ENCODE data around the gene NFIC.

The NFIC gene

GRCh38 chr19:3343619-3344502 is 22.5 kb upstream of the NFIC start:
- no peak for TF ChIP-seq CTCF (IDR thresholded peaks at IDR 0.05; ENCODE audit: low read depth, low read length)
- no peak for TF ChIP-seq POLR2A (IDR thresholded peaks at IDR 0.05; ENCODE audit: extremely low read depth, insufficient read length)
- peak; percentile 73 for TF ChIP-seq MAX (IDR thresholded peaks at IDR 0.05; ENCODE audit: low read depth, low read length)
- peak; percentile 84 for TF ChIP-seq MYC (IDR thresholded peaks at IDR 0.05; ENCODE audit: low read depth, low read length)
- no peak overlapping the region for H3K4me3 ChIP-seq (ENCODE audit: low read depth, low read length)
- peak; percentile 93 for DNase-seq (ENCODE audit: low read depth)

- DNase-seq (ENCODE audit: low read depth): no peak
- TF ChIP-seq MAX (IDR thresholded peaks at IDR 0.05; ENCODE audit: low read depth, low read length) (no peak), CTCF (IDR thresholded peaks at IDR 0.05; ENCODE audit: low read depth, low read length) (no peak), POLR2A (IDR thresholded peaks at IDR 0.05; ENCODE audit: extremely low read depth, insufficient read length) (no peak), MYC (IDR thresholded peaks at IDR 0.05; ENCODE audit: low read depth, low read length) (no peak)
- H3K4me3 ChIP-seq (ENCODE audit: low read depth, low read length): no peak overlapping the region
Observed at GRCh38 chr19:3344608-3345598, 21.5 kb upstream of the NFIC start.

- no peak for DNase-seq (ENCODE audit: low read depth)
- TF ChIP-seq MAX (IDR thresholded peaks at IDR 0.05; ENCODE audit: low read depth, low read length) (no peak), CTCF (IDR thresholded peaks at IDR 0.05; ENCODE audit: low read depth, low read length) (no peak), MYC (IDR thresholded peaks at IDR 0.05; ENCODE audit: low read depth, low read length) (no peak), POLR2A (IDR thresholded peaks at IDR 0.05; ENCODE audit: extremely low read depth, insufficient read length) (no peak)
- H3K4me3 ChIP-seq (ENCODE audit: low read depth, low read length): no peak overlapping the region
Observed at GRCh38 chr19:3345850-3346460, 20.4 kb upstream of the NFIC start.

DNA sequence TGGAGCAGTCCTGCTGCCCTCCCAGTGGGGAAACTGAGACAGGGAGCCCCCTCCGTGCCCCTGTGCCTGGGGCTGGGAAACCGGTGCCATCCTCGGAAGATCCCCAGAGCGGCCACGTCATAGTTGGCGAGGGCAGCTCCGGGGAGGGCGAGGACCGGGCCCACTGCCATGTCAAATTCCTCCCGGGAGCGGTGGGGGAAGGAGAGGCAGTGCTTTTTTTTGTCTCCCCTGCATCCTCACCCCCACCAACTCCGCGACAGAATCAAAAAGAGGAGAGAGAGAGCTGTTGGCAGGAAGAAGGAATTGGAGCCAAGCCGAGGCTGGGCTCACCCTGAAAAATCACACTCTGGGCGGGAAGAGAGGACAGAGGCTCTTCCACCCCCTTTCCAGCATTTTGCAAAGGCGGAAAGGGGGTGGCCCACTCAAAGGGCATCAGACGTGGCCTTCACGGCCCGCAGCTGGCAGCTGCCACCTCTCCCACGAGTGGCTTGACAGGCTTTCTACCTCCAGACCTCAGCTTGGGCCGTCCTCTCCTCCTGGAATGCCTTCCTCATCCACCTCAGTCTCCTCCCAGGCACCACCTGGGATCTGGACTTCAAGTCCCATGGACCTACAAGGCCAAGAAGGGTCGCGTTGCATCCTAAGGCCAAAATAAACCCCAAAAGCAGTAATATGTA is 19.6 kb upstream of the NFIC start:
- no peak for DNase-seq (ENCODE audit: low read depth)

More for the DNA sequence above, 19.6 kb upstream of the NFIC start:
- no peak overlapping the region for H3K4me3 ChIP-seq (ENCODE audit: low read depth, low read length)
- TF ChIP-seq POLR2A (IDR thresholded peaks at IDR 0.05; ENCODE audit: extremely low read depth, insufficient read length) (no peak), MAX (IDR thresholded peaks at IDR 0.05; ENCODE audit: low read depth, low read length) (no peak), MYC (IDR thresholded peaks at IDR 0.05; ENCODE audit: low read depth, low read length) (no peak), CTCF (IDR thresholded peaks at IDR 0.05; ENCODE audit: low read depth, low read length) (no peak)
